ENCODE results near the gene BABAM2. TPM values are rescaled to one million over a fixed set of nuclear protein-coding genes. Genes with fewer than 3 reads are reported as not detected.

BABAM2 gene
- total and polyA plus RNA-seq, 9 of the 15 experiments (the other 6 are each of a cell fraction or from before 2014, with no cell fraction given): 10.9 to 37.4 (median 25.6) TPM

- Histone ChIP-seq H3K9me1 (ENCODE audit: control insufficient read depth, insufficient read depth, low read length) (no peaks in the 10 kb centered on the region), H3K79me2 (ENCODE audit: control insufficient read depth, insufficient read depth, low read length) (no peaks in the 10 kb centered on the region), H4K20me1 (replicated peaks; ENCODE audit: control insufficient read depth, insufficient read depth, low read length) (no peaks in the 10 kb centered on the region), H3K27ac (ENCODE audit: extremely low read depth, low read depth, low read length) (no peak overlapping the region), H3K27me3 (ENCODE audit: control insufficient read depth in 2 of 2, insufficient read depth in 2 of 2, low read length in 2 of 2) (no peaks in the 10 kb centered on the region), H3K4me2 (ENCODE audit: insufficient read depth, low read length) (no peak overlapping the region), H3K4me3 (no peak overlapping the region), H3K4me1 (replicated peaks in 1 of 2; ENCODE audit: control insufficient read depth in 2 of 2, insufficient read depth in 2 of 2, low read length in 2 of 2) (no peaks in the 10 kb centered on the region), H3K9ac (ENCODE audit: insufficient read depth in 1 of 2, low read depth in 2 of 2, low read length in 2 of 2) (no peak overlapping the region), H3K36me3 (ENCODE audit: control insufficient read depth, insufficient read depth, low read length) (no peaks in the 10 kb centered on the region), H3K9me3 (replicated peaks; ENCODE audit: control insufficient read depth, insufficient read depth, low read depth, low read length) (no peaks in the 10 kb centered on the region), H2AFZ (ENCODE audit: low read depth, low read length) (no peak overlapping the region)
- POLR2A ChIA-PET: interaction anchor here (0.6 to 1.0 kb wide), 2 partner anchors 11 to 141 kb away, joined by 3 read pairs; no protein-coding TSS in a partner anchor
- no peak for DNase-seq (ENCODE audit: extremely low read depth in 1 of 4, low spot score in 3 of 4)
- ATAC-seq: no peak
- intact Hi-C loops (cut with micrococcal nuclease) (no loop called here), in situ Hi-C loops (cut with MboI) (no loop called here)
- no TSS peak for BruUV-seq (replicated peaks)
- FAIRE-seq: no peak
- TF ChIP-seq CHD1 (IDR thresholded peaks at IDR 0.05; ENCODE audit: low read length) (no peak), GTF2A2 (tag; IDR thresholded peaks at IDR 0.05) (no peak), HDAC6 (IDR thresholded peaks at IDR 0.05; ENCODE audit: low read depth, low read length) (no peak)
- CTCF ChIA-PET (ENCODE audit: low intra/inter-chr PET ratio): no interaction called here
- WGBS (ENCODE audit: insufficient coverage, low coverage, missing lambda C conversion rate): 13% methylated on average over 3 of the region's 4 CpGs
These were observed 359.5 kb downstream of the BABAM2 start for GRCh38 chr2:28250006-28250405.

DNA sequence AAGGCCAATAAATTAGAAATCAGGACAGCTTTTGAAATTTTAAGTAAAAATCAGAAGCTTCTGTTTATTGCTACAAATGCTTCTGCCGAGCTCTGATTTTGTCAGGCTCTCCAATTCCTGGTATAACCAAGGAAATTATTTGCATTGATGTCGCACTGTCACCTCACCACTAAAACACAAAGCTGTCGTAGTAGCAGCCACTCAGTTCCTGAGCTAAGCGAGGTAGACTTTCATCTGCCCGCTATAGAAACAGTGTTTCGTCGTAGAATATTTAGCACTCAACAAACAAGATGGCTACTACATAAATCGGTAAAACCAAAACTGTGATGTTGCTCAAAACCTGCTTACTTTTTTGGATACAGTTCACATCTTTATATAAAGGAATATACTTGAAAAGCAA lies 360.8 kb downstream of the BABAM2 start:
- Histone ChIP-seq H4K20me1 (replicated peaks; ENCODE audit: control insufficient read depth, insufficient read depth, low read length) (no peaks in the 10 kb centered on the region), H3K4me3 (no peak overlapping the region), H3K9me3 (replicated peaks; ENCODE audit: control insufficient read depth, insufficient read depth, low read depth, low read length) (no peaks in the 10 kb centered on the region), H3K36me3 (ENCODE audit: control insufficient read depth, insufficient read depth, low read length) (no peaks in the 10 kb centered on the region), H3K27ac (ENCODE audit: extremely low read depth, low read depth, low read length) (no peak overlapping the region), H3K4me2 (ENCODE audit: insufficient read depth, low read length) (no peak overlapping the region), H2AFZ (ENCODE audit: low read depth, low read length) (no peak overlapping the region), H3K9ac (ENCODE audit: insufficient read depth in 1 of 2, low read depth in 2 of 2, low read length in 2 of 2) (no peak overlapping the region), H3K27me3 (ENCODE audit: control insufficient read depth in 2 of 2, insufficient read depth in 2 of 2, low read length in 2 of 2) (no peaks in the 10 kb centered on the region), H3K79me2 (ENCODE audit: control insufficient read depth, insufficient read depth, low read length) (no peaks in the 10 kb centered on the region), H3K9me1 (ENCODE audit: control insufficient read depth, insufficient read depth, low read length) (no peaks in the 10 kb centered on the region), H3K4me1 (replicated peaks in 1 of 2; ENCODE audit: control insufficient read depth in 2 of 2, insufficient read depth in 2 of 2, low read length in 2 of 2) (no peaks in the 10 kb centered on the region)
- ATAC-seq (no peak), FAIRE-seq (no peak), DNase-seq (ENCODE audit: extremely low read depth in 1 of 4, low spot score in 3 of 4) (no peak)
- in situ Hi-C loops (cut with MboI) (no loop called here), intact Hi-C loops (cut with micrococcal nuclease) (no loop called here)
- whole genome bisulfite sequencing (ENCODE audit: insufficient coverage, low coverage, missing lambda C conversion rate): 57% methylated on average over 8 of the region's 8 CpGs
- POLR2A ChIA-PET: no interaction called here
- no TSS peak for BruUV-seq (replicated peaks)
- CTCF ChIA-PET (ENCODE audit: low intra/inter-chr PET ratio): interaction anchor here (0.6 kb wide), 1 partner anchor 70 kb away, joined by 4 read pairs; no protein-coding TSS in a partner anchor
- no peak for TF ChIP-seq ZNF282 (CRISPR knock-in tag; IDR thresholded peaks at IDR 0.05)
- TF ChIP-seq SREBF2 (CRISPR knock-in tag; IDR thresholded peaks at IDR 0.05): no peak
- no peak for TF ChIP-seq HLTF (IDR thresholded peaks at IDR 0.05)
- TF ChIP-seq BRCA1 (IDR thresholded peaks at IDR 0.05): no peak
- TF ChIP-seq BRCA1 (CRISPR knock-in tag; IDR thresholded peaks at IDR 0.05): no peak
- TF ChIP-seq, protein P1, sequence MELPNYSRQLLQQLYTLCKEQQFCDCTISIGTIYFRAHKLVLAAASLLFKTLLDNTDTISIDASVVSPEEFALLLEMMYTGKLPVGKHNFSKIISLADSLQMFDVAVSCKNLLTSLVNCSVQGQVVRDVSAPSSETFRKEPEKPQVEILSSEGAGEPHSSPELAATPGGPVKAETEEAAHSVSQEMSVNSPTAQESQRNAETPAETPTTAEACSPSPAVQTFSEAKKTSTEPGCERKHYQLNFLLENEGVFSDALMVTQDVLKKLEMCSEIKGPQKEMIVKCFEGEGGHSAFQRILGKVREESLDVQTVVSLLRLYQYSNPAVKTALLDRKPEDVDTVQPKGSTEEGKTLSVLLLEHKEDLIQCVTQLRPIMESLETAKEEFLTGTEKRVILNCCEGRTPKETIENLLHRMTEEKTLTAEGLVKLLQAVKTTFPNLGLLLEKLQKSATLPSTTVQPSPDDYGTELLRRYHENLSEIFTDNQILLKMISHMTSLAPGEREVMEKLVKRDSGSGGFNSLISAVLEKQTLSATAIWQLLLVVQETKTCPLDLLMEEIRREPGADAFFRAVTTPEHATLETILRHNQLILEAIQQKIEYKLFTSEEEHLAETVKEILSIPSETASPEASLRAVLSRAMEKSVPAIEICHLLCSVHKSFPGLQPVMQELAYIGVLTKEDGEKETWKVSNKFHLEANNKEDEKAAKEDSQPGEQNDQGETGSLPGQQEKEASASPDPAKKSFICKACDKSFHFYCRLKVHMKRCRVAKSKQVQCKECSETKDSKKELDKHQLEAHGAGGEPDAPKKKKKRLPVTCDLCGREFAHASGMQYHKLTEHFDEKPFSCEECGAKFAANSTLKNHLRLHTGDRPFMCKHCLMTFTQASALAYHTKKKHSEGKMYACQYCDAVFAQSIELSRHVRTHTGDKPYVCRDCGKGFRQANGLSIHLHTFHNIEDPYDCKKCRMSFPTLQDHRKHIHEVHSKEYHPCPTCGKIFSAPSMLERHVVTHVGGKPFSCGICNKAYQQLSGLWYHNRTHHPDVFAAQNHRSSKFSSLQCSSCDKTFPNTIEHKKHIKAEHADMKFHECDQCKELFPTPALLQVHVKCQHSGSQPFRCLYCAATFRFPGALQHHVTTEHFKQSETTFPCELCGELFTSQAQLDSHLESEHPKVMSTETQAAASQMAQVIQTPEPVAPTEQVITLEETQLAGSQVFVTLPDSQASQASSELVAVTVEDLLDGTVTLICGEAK (IDR thresholded peaks at IDR 0.05): no peak
- TF ChIP-seq, protein P1 (CRISPR knock-in tag; IDR thresholded peaks at IDR 0.05): no peak
